Fibroblast of lung (primary cell): ENCODE data around the gene SLC17A6. TPM values are rescaled to one million over a fixed set of nuclear protein-coding genes. Genes with fewer than 3 reads are reported as not detected.

Source experiments
- DNase-seq, 2 donors: peaks; one replicate each; pipeline versions ENCODE4 v3.0.0 to v3.0.0-alpha.2; 2010; ENCODE audit warnings: low read depth in 2 of 2
- H2AFZ ChIP-seq: 2 replicates; pipeline ENCODE4 v1.5.1; 2012; ENCODE audit warnings: low read length, control low read depth, inconsistent platforms
- H3K27ac ChIP-seq: 2 replicates; pipeline ENCODE4 v1.5.1; 2011; ENCODE audit warnings: low read length, control low read depth; ENCODE audit not compliant: insufficient read depth
- H3K27me3 ChIP-seq: 2 replicates; pipeline ENCODE4 v1.5.1; 2011; ENCODE audit warnings: mild to moderate bottlenecking, low read length; ENCODE audit not compliant: control insufficient read depth, insufficient read depth
- H3K36me3 ChIP-seq: 2 replicates; pipeline ENCODE4 v1.5.1; 2011; ENCODE audit warnings: low read length; ENCODE audit not compliant: control insufficient read depth, insufficient read depth
- H3K4me1 ChIP-seq: 2 replicates; pipeline ENCODE4 v1.5.1; 2011; ENCODE audit warnings: low read length; ENCODE audit not compliant: control insufficient read depth, insufficient read depth; ENCODE audit errors: extremely low read depth
- H3K4me2 ChIP-seq: 2 replicates; pipeline ENCODE4 v1.5.1; 2011; ENCODE audit warnings: low read length, control low read depth; ENCODE audit not compliant: insufficient read depth; ENCODE audit errors: extremely low read depth
- H3K4me3 ChIP-seq, 4 experiments: fragments of 200-600 bp in 1 of 4; sonication (generic) in 1 of 4; replicated peaks in 1 of 4; 2 replicates each; pipeline ENCODE4 v1.5.1; 2011 to 2016; ENCODE audit warnings: low read length in 4 of 4, low read depth in 3 of 4, mild to moderate bottlenecking in 3 of 4, control low read depth in 2 of 4, inconsistent platforms in 1 of 4, mixed read lengths in 1 of 4; ENCODE audit not compliant: insufficient read depth in 1 of 4; ENCODE audit errors: control extremely low read depth in 1 of 4
- H3K79me2 ChIP-seq: 2 replicates; pipeline ENCODE4 v1.5.1; 2012; ENCODE audit warnings: mild to moderate bottlenecking, low read length, inconsistent platforms; ENCODE audit not compliant: control insufficient read depth, insufficient read depth
- H3K9ac ChIP-seq: 2 replicates; pipeline ENCODE4 v1.5.1; 2011; ENCODE audit warnings: mild to moderate bottlenecking, low read length, control low read depth; ENCODE audit not compliant: insufficient read depth
- H3K9me3 ChIP-seq: 2 replicates; pipeline ENCODE4 v1.5.1; 2012; ENCODE audit warnings: low read depth, low read length; ENCODE audit not compliant: control insufficient read depth, insufficient read depth
- H4K20me1 ChIP-seq: 2 replicates; pipeline ENCODE4 v1.5.1; 2011; ENCODE audit warnings: low read length; ENCODE audit not compliant: control insufficient read depth, insufficient read depth; ENCODE audit errors: extremely low read depth
- CTCF ChIP-seq, 2 donors: IDR thresholded peaks in 1 of 2; conservative IDR thresholded peaks in 1 of 2; 1 replicate in 1 of 2; 2 replicates in 1 of 2; pipeline ENCODE4 v1.5.1; 2011 to 2012; ENCODE audit warnings: low read length in 2 of 2, control low read depth in 1 of 2, inconsistent platforms in 1 of 2, low read depth in 1 of 2, mild to moderate bottlenecking in 1 of 2
- EZH2 ChIP-seq: IDR thresholded peaks from 2 replicates; pipeline ENCODE4 v1.5.1; 2012; ENCODE audit warnings: low read length, control low read depth, mild to moderate bottlenecking; ENCODE audit errors: missing control alignments
- polyA plus RNA-seq, 2 donors: library from polyadenylated mRNA; depleted of rRNA in 1 of 2; stranded (reverse) in 1 of 2; unstranded in 1 of 2; fragments of >200 nt; gene quantifications; 2 replicates each; pipeline ENCODE4 v1.2.1, GENCODE V29; 2011 to 2012; ENCODE audit warnings: missing spikeins in 1 of 2
- total RNA-seq: library from RNA; depleted of rRNA; stranded (reverse); fragments of >200 nt; gene quantifications from 2 replicates; pipeline ENCODE4 v1.2.1, GENCODE V29; 2014

SLC17A6 gene
- total and polyA plus RNA-seq, 2 donors (not counting 1 experiment from before 2014, with no cell fraction given) = not detected

DNA sequence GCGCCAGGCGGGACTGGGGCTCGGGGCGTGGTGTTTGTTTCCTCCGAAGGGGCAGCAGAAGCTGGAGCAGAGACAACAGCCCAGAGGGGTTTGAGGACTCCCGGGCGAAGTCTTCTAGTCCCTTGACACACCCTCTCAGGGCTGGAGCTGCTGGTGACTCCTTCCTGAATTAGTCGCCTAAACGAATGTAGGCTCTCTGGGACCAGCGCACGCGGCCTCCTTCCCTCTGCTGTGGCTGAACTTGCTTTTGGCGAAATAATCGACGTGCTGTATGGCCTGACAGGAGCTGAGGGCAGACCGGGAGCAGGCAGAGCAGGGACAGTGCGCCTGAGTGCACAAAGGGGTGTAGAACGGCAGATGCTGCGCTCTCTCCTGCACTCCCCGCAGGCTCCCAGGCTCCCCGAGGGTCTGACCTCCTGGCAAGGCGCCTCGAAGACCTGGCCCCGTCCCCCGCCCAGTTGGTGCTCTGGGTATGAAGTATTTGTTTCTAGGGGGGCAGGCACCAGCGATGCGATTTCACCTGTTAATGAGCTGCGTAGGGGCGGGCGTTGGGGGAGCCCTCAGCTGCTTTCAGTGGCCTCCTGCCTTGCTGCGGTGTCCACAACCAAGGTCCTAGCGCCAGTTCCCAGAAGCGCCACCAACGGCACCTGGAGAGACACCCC, 5.3 kb downstream of the SLC17A6 start:
- no peak overlapping the region for H3K4me2 ChIP-seq

GRCh38 chr11:22344081-22344480, 5.9 kb downstream of the SLC17A6 start:
- DNase-seq = no peak
- H3K4me3 ChIP-seq = no peak overlapping the region
- peaks cover 35% of the 10 kb centered on the region for H3K27me3 ChIP-seq
- TF ChIP-seq CTCF (conservative IDR thresholded peaks at IDR 0.05 in 1 of 2, IDR thresholded peaks at IDR 0.05 in 1 of 2; ENCODE audit: low read depth in 1 of 2, low read length in 2 of 2) (no peak), EZH2 (no peak)
- H4K20me1 ChIP-seq = no peaks in the 10 kb centered on the region
- H3K9me3 ChIP-seq = no peaks in the 10 kb centered on the region
- no peak overlapping the region for H3K27ac ChIP-seq
- H2AFZ ChIP-seq = no peak overlapping the region
- no peaks in the 10 kb centered on the region for H3K4me1 ChIP-seq
- no peaks in the 10 kb centered on the region for H3K79me2 ChIP-seq
- no peak overlapping the region for H3K9ac ChIP-seq
- no peak overlapping the region for H3K4me2 ChIP-seq
- H3K36me3 ChIP-seq = no peaks in the 10 kb centered on the region

More for the DNA sequence above, 5.3 kb downstream of the SLC17A6 start:
- no peak for DNase-seq
- TF ChIP-seq CTCF (conservative IDR thresholded peaks at IDR 0.05 in 1 of 2, IDR thresholded peaks at IDR 0.05 in 1 of 2; ENCODE audit: low read depth in 1 of 2, low read length in 2 of 2) (no peak), EZH2 (no peak)
- H3K4me1 ChIP-seq = no peaks in the 10 kb centered on the region
- H3K9me3 ChIP-seq = no peaks in the 10 kb centered on the region
- no peak overlapping the region for H3K9ac ChIP-seq
- no peaks in the 10 kb centered on the region for H4K20me1 ChIP-seq
- H3K27me3 ChIP-seq = peaks cover 35% of the 10 kb centered on the region
- no peak overlapping the region for H3K27ac ChIP-seq
- H3K79me2 ChIP-seq = no peaks in the 10 kb centered on the region
- H2AFZ ChIP-seq = no peak overlapping the region
- no peak overlapping the region for H3K4me3 ChIP-seq
- no peaks in the 10 kb centered on the region for H3K36me3 ChIP-seq

DNA sequence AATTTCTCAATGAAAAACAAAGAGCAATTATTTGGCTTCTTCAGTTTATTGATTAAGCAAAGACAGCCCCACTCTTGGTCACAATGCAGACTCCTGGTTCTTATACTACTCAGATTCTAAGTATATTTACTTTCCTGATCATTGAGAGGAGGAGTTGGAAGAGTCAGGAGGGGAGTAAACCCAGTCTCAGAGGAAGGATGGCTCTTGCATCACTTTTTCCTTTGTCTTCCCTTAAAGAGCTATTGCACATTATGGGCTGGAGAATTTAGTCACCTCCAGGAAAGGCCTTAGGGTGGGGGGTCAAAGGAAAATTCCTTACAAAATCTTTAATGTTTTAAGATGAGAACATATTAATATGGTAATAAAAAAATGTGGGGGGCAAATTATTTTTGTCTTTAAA, 8.1 kb downstream of the SLC17A6 start:
- no peak overlapping the region for H2AFZ ChIP-seq
- H3K4me1 ChIP-seq = no peaks in the 10 kb centered on the region
- H3K4me3 ChIP-seq = no peak overlapping the region
- peaks cover 26% of the 10 kb centered on the region for H3K27me3 ChIP-seq
- TF ChIP-seq EZH2 (no peak), CTCF (conservative IDR thresholded peaks at IDR 0.05 in 1 of 2, IDR thresholded peaks at IDR 0.05 in 1 of 2; ENCODE audit: low read depth in 1 of 2, low read length in 2 of 2) (no peak)
- no peaks in the 10 kb centered on the region for H3K79me2 ChIP-seq
- no peaks in the 10 kb centered on the region for H3K36me3 ChIP-seq
- DNase-seq = no peak
- H3K9me3 ChIP-seq = no peaks in the 10 kb centered on the region
- H3K27ac ChIP-seq = no peak overlapping the region
- H3K4me2 ChIP-seq = no peak overlapping the region
- no peak overlapping the region for H3K9ac ChIP-seq
- H4K20me1 ChIP-seq = no peaks in the 10 kb centered on the region
